Kidney tubule cell (primary cell): ENCODE data around the gene COX7A2L.
"Not testable (repeated sequence)": the region's sequence is repeated elsewhere in the genome, so short reads cannot be mapped to it uniquely, and the experiment has no call there.

Experiments used
- DNase-seq: peaks from one replicate; pipeline ENCODE4 v3.0.0-alpha.2; 2018; ENCODE audit warnings: low spot score

The COX7A2L gene

GRCh38 chr2:42339191-42339912 lies 21.7 kb downstream of the COX7A2L start:
- peak; percentile 18 for DNase-seq

- DNase-seq = no peak
These were observed 22.3 kb downstream of the COX7A2L start for GRCh38 chr2:42338567-42339190.

- DNase-seq = no peak
These were observed 23.0 kb downstream of the COX7A2L start for GRCh38 chr2:42337846-42338566.

- DNase-seq = no peak
These were observed 23.6 kb downstream of the COX7A2L start for GRCh38 chr2:42337356-42337820.

GRCh38 chr2:42336361-42336965 lies 24.6 kb downstream of the COX7A2L start:
- DNase-seq = peak; percentile 63

- DNase-seq = no peak
These were observed 25.4 kb downstream of the COX7A2L start for GRCh38 chr2:42335514-42336104.

GRCh38 chr2:42334865-42335264 lies 26.2 kb downstream of the COX7A2L start:
- not testable (repeated sequence) for DNase-seq

- DNase-seq = no peak
These were observed 26.8 kb downstream of the COX7A2L start for GRCh38 chr2:42334220-42334619.

- no peak for DNase-seq
These were observed 27.4 kb downstream of the COX7A2L start for GRCh38 chr2:42333579-42333978.

- no peak for DNase-seq
These were observed 28.4 kb downstream of the COX7A2L start for GRCh38 chr2:42332575-42332974.

GRCh38 chr2:42331569-42332284 lies 29.3 kb downstream of the COX7A2L start:
- no peak for DNase-seq

GRCh38 chr2:42329736-42330135 lies 31.3 kb downstream of the COX7A2L start:
- DNase-seq = no peak

- DNase-seq = no peak
These were observed 32.1 kb downstream of the COX7A2L start for GRCh38 chr2:42328923-42329322.

- DNase-seq = peak; percentile 37
These were observed 32.7 kb downstream of the COX7A2L start for GRCh38 chr2:42328148-42328833.

GRCh38 chr2:42327125-42327524 lies 33.9 kb downstream of the COX7A2L start:
- DNase-seq = no peak

GRCh38 chr2:42325609-42326008 lies 35.4 kb downstream of the COX7A2L start:
- no peak for DNase-seq

- DNase-seq = no peak
These were observed 36.1 kb downstream of the COX7A2L start for GRCh38 chr2:42324949-42325348.

GRCh38 chr2:42324244-42324643 lies 36.8 kb downstream of the COX7A2L start:
- DNase-seq = no peak

- no peak for DNase-seq
These were observed 39.5 kb downstream of the COX7A2L start for GRCh38 chr2:42321452-42322064.

GRCh38 chr2:42319265-42319664 lies 41.8 kb downstream of the COX7A2L start:
- DNase-seq = no peak
